Smooth muscle cell (in vitro differentiated cells): ENCODE results near the gene LRRC73. TPM values are rescaled to one million over a fixed set of nuclear protein-coding genes. Genes with fewer than 3 reads are reported as not detected.

Experiments used
- DNase-seq: peaks from one replicate; lab custom pipeline; 2025; ENCODE audit not compliant: unreplicated experiment; lab: John Stamatoyannopoulos, UW
- H2AFZ ChIP-seq: fragments of 200-600 bp; sonication (generic); 2 replicates; pipeline ENCODE4 v1.6.0; 2016; ENCODE audit warnings: antibody characterized with exemption, low read depth, mild to moderate bottlenecking
- H3F3A ChIP-seq: fragments of 200-600 bp; sonication (generic); 2 replicates; pipeline ENCODE4 v1.6.0; 2017; ENCODE audit warnings: antibody characterized with exemption, low read depth
- H3K27ac ChIP-seq: fragments of 200-600 bp; sonication (generic); 2 replicates; pipeline ENCODE4 v1.5.1; 2016; ENCODE audit warnings: low read depth, mild to moderate bottlenecking
- H3K27me3 ChIP-seq: fragments of 200-600 bp; sonication (generic); 2 replicates; pipeline ENCODE4 v1.6.1; 2016; ENCODE audit warnings: low read depth, mild to moderate bottlenecking
- H3K36me3 ChIP-seq: fragments of 200-600 bp; sonication (generic); 2 replicates; pipeline ENCODE4 v1.5.1; 2016; ENCODE audit warnings: low read depth
- H3K4me1 ChIP-seq: fragments of 200-600 bp; sonication (generic); 2 replicates; pipeline ENCODE4 v1.5.1; 2016; ENCODE audit warnings: low read depth
- H3K4me2 ChIP-seq: fragments of 200-600 bp; sonication (generic); 2 replicates; pipeline ENCODE4 v1.6.0; 2016; ENCODE audit warnings: mild to moderate bottlenecking
- H3K4me3 ChIP-seq: fragments of 200-600 bp; sonication (generic); 2 replicates; pipeline ENCODE4 v1.5.1; 2016; ENCODE audit warnings: mild to moderate bottlenecking
- H3K79me2 ChIP-seq: fragments of 200-600 bp; sonication (generic); 2 replicates; pipeline ENCODE4 v1.6.0; 2016; ENCODE audit warnings: low read depth, mild to moderate bottlenecking
- H3K9ac ChIP-seq: fragments of 200-600 bp; sonication (generic); 2 replicates; pipeline ENCODE4 v1.6.0; 2016; ENCODE audit warnings: low read depth
- H3K9me3 ChIP-seq: fragments of 200-600 bp; sonication (generic); replicated peaks from 2 replicates; pipeline ENCODE4 v1.5.1; 2016; ENCODE audit warnings: low read depth
- H4K20me1 ChIP-seq: fragments of 200-600 bp; sonication (generic); 2 replicates; pipeline ENCODE4 v1.6.0; 2016; ENCODE audit warnings: low read depth
- CTCF ChIP-seq: fragments of 200-600 bp; sonication (generic); IDR thresholded peaks from 2 replicates; pipeline ENCODE4 v1.5.1; 2017; ENCODE audit warnings: borderline replicate concordance, mild to moderate bottlenecking, antibody characterized with exemption; ENCODE audit not compliant: insufficient read depth, poor library complexity, severe bottlenecking
- WGBS: methylation state at CpG from one replicate; pipeline ENCODE4 v1.1.7; 2016; ENCODE audit warnings: low lambda C conversion rate; 5-methylcytosine and 5-hydroxymethylcytosine counted together
- polyA plus RNA-seq: library from polyadenylated mRNA; unstranded; fragments of >200 nt; fragmentation: Nextera tagmentation; extraction: Ambion mirVana; gene quantifications from 2 replicates; pipeline ENCODE4 v1.2.1, GENCODE V29; 2016
- total RNA-seq: library from RNA; depleted of rRNA; stranded (reverse); fragments of >200 nt; gene quantifications from 2 replicates; pipeline ENCODE4 v1.2.3, GENCODE V29; 2014

Gene LRRC73
- total and polyA plus RNA-seq, 2 experiments from 2014 or later, result 2.1 to 2.2 TPM

- H3K9ac ChIP-seq, result no peak overlapping the region
- 92% methylated on average over 2 of the region's 2 CpGs for WGBS
- H3K36me3 ChIP-seq, result peaks cover 19% of the 10 kb centered on the region
- H3K4me3 ChIP-seq, result no peak overlapping the region
- peaks cover 8% of the 10 kb centered on the region for H3K4me1 ChIP-seq
- peaks cover 23% of the 10 kb centered on the region for H3K79me2 ChIP-seq
- H3F3A ChIP-seq, result peaks cover 5% of the 10 kb centered on the region
- H2AFZ ChIP-seq, result no peak overlapping the region
- no peaks in the 10 kb centered on the region for H3K27me3 ChIP-seq
- H3K9me3 ChIP-seq, result no peaks in the 10 kb centered on the region
- H3K27ac ChIP-seq, result no peak overlapping the region
- no peak for DNase-seq
- no peak for TF ChIP-seq CTCF
- H3K4me2 ChIP-seq, result no peak overlapping the region
- no peaks in the 10 kb centered on the region for H4K20me1 ChIP-seq
Measured at GRCh38 chr6:43521836-43522235, 11.7 kb upstream of the LRRC73 start.

GRCh38 chr6:43520097-43520496, 10.0 kb upstream of the LRRC73 start:
- DNase-seq, result no peak
- no peak overlapping the region for H3K9ac ChIP-seq
- no peak overlapping the region for H3K4me3 ChIP-seq
- H3K4me2 ChIP-seq, result no peak overlapping the region
- WGBS, result 98% methylated on average over 8 of the region's 8 CpGs
- H2AFZ ChIP-seq, result no peak overlapping the region
- no peaks in the 10 kb centered on the region for H3K9me3 ChIP-seq
- H3K79me2 ChIP-seq, result peaks cover 36% of the 10 kb centered on the region
- no peak overlapping the region for H3K27ac ChIP-seq
- H3K36me3 ChIP-seq, result peaks cover 19% of the 10 kb centered on the region
- TF ChIP-seq CTCF, result no peak
- peaks cover 8% of the 10 kb centered on the region for H4K20me1 ChIP-seq
- peaks cover 13% of the 10 kb centered on the region for H3F3A ChIP-seq
- peaks cover 18% of the 10 kb centered on the region for H3K4me1 ChIP-seq
- no peaks in the 10 kb centered on the region for H3K27me3 ChIP-seq

DNA sequence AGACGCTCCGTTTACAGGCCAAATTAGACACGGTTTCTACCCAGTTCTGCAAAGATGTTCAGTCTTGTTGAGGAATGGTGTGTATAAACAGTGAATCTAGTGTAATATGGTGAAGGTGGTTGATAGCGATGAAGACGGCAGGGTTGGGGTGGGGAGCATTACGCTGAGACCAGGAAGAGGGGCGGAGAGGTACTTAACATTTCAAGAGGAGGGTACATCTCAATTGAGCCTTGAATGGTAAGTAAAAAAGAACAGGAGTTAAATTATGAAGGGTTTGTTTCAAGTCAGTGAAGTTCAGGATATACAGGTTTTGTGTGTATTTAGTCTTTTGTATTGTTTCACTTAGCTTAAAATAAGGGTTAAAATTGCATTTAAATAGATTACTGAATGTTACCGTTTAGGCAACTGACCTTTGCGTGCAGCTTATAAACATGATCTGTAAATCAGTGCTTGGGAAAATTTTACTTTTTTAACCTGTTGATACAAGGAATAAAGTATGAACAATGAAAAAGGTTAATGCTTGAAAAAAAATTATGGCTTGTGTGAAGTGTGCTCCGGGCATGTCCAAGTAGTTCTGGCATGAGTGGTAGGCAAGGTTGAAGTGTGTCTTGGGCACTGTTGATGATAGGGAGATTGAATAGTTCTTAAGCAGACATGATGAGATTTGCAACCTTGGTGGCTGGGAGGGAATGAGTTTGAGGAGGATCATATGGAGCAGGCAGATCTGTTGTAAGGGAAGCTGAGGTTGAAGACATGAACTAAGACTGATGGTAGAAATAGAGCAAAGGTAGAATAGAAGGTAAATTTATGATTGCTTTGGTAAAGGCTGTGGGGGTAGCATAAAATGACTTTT, 7.6 kb upstream of the LRRC73 start:
- H3F3A ChIP-seq, result peaks cover 22% of the 10 kb centered on the region
- no peaks in the 10 kb centered on the region for H3K9me3 ChIP-seq
- H3K36me3 ChIP-seq, result peaks cover 18% of the 10 kb centered on the region
- no peaks in the 10 kb centered on the region for H3K27me3 ChIP-seq
- DNase-seq, result no peak
- peaks cover 19% of the 10 kb centered on the region for H3K4me1 ChIP-seq
- H3K4me3 ChIP-seq, result peak overlapping the region; percentile 79
- peak overlapping the region; percentile 87 for H3K27ac ChIP-seq
- H3K9ac ChIP-seq, result peak overlapping the region; percentile 96
- H3K4me2 ChIP-seq, result peak overlapping the region; percentile 97
- 9% methylated on average over 10 of the region's 10 CpGs for WGBS
- peaks cover 26% of the 10 kb centered on the region for H4K20me1 ChIP-seq
- H3K79me2 ChIP-seq, result peaks cover 43% of the 10 kb centered on the region
- TF ChIP-seq CTCF, result no peak
- peak overlapping the region; percentile 51 for H2AFZ ChIP-seq
